T-helper 2 cell (primary cell): Measurements from ENCODE around the gene ITGB1BP2.
"Not testable (repeated sequence)": the region's sequence is repeated elsewhere in the genome, so short reads cannot be mapped to it uniquely, and the experiment has no call there.

Source experiments
- DNase-seq, 5 experiments: peaks; one replicate each; pipeline versions ENCODE4 v3.0.0 to v3.0.0-alpha.2; 2012 to 2022

ITGB1BP2 gene

GRCh38 chrX:71302461-71303213 is 1.1 kb downstream of the ITGB1BP2 start:
- DNase-seq, result no peak

GRCh38 chrX:71304561-71304960 is 3.0 kb downstream of the ITGB1BP2 start:
- DNase-seq, result no peak

DNA sequence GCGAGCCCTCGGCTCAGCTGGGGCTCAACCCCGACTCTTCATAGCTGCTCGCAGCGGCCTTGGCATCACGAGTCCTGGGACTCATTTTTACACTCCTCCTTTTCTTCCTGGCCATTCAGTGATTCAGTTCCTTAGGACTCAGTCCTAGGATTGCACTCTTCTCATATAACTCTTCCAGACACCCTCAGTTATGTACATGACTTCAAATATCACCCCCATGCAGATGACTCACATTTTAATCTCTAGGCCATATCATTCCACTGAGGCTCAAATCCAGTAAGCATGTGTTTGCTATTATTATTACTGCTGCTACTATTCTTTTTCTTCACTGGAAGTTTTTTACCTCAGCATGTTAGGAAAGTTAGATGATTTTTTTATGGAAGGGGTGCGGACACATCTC is 14.4 kb downstream of the ITGB1BP2 start:
- no peak for DNase-seq

DNA sequence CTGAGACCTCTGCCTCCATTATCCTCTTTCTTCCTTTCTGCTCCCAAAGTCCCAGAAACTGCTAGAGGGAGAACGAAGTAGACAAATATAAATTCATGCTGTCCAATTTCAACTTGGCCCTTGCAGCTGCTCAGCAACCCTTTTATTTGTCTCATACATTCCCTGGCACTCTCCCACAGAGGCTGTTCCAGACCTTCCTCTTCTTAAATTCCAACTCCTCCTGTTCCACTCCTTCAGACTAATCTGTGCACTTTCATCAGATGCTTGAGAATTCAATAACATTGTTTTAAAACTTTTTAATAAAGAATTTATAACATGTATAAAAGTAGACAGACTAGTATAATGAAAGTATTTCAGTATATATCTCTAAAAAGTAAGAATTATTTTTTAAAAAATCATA is 15.4 kb downstream of the ITGB1BP2 start:
- DNase-seq, result not testable (repeated sequence)

- DNase-seq, result no peak
These were observed 18.6 kb downstream of the ITGB1BP2 start for GRCh38 chrX:71320126-71320525.

GRCh38 chrX:71321731-71322130 is 20.2 kb downstream of the ITGB1BP2 start:
- DNase-seq, result no peak

- not testable (repeated sequence) for DNase-seq
These were observed 22.9 kb downstream of the ITGB1BP2 start for GRCh38 chrX:71324452-71324851.

DNA sequence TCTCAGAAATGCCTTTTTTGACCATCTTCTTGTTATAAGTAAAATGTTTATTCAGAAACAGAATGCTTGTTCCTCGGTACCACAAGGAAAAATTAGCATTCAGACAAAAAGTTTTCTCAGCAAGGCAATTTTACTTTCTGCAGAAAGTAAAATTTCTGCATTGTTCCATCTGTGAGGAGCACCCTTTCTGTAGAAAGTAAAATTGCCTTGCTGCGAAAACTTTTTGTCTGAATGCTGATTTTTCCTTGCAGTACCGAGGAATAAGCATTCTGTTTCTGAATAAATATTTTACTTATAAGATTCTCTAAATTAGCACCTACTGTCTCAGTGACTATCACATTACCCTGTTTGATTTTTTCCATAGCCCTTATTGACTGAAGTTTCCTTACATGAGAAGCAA is 24.8 kb downstream of the ITGB1BP2 start:
- DNase-seq, result no peak

DNA sequence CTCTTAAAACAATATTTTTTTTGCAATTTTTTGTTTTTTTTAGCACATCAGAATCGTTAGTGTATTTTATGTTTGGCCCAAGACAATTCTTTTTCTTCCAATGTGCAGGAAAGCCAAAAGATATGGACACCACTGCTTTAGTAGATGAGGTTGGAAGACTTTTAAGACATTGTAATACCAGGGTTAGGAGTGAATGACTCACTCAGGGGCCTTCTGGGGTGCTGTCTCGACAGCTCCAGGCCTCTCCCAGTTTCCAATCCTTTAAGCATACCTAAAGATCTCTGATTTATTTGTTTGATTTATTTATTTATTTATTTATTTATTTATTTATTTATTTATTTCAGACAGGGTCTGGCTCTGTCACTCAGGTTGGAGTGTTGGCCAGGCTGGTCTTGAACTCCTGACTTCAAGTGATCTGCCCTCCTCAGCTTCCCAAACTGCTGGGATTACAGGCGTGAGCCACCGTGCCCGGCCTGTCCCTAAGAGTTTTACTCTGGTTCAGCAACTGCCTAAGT is 47.7 kb downstream of the ITGB1BP2 start:
- not testable (repeated sequence) for DNase-seq

DNA sequence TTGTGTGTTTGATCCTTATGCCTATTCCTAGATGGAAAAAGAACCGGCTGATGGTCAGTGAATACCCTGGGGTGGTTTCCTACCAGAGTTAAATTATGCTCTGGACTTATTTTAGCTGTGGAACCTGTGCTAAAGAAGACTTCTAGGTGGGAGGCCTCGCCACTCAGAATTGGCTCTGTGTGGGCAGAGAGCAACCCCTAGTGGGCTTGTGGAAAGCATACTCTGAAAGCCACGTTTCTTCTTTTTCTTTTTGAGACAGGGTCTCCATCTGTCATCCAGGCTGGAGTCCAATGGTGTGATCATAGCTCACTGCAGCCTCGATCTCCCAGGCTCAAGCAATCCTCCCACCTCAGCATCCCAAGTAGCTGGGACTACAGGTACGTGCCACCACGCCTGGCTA is 48.3 kb downstream of the ITGB1BP2 start:
- DNase-seq, result not testable (repeated sequence)

DNA sequence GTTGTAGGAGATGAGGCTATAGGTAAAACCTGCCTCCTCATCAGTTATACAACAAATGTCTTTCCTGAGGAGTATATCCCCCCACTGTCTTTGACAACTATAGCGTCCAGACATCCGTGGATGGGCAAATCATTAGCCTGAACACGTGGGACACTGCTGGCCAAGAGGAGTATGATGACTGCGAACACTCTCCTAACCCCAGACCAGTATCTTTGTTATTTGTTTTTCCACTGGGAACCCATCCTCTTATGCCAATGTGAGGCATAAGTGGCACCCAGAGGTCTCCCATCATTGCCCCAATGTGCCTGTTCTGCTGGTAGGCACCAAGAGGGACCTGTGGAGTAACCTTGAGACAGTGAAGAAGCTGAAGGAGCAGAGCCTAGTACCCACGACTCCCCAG is 50.9 kb downstream of the ITGB1BP2 start:
- DNase-seq, result not testable (repeated sequence)
